Fibroblast of lung (primary cell): ENCODE data around the gene OPN3. TPM values are rescaled to one million over a fixed set of nuclear protein-coding genes. Genes with fewer than 3 reads are reported as not detected.
"Not testable (repeated sequence)": the region's sequence is repeated elsewhere in the genome, so short reads cannot be mapped to it uniquely, and the experiment has no call there.

ENCODE experiments used
- DNase-seq, 2 donors: peaks; one replicate each; pipeline versions ENCODE4 v3.0.0 to v3.0.0-alpha.2; 2010; ENCODE audit warnings: low read depth in 2 of 2
- H2AFZ ChIP-seq: 2 replicates; pipeline ENCODE4 v1.5.1; 2012; ENCODE audit warnings: low read length, control low read depth, inconsistent platforms
- H3K27ac ChIP-seq: 2 replicates; pipeline ENCODE4 v1.5.1; 2011; ENCODE audit warnings: low read length, control low read depth; ENCODE audit not compliant: insufficient read depth
- H3K27me3 ChIP-seq: 2 replicates; pipeline ENCODE4 v1.5.1; 2011; ENCODE audit warnings: mild to moderate bottlenecking, low read length; ENCODE audit not compliant: control insufficient read depth, insufficient read depth
- H3K36me3 ChIP-seq: 2 replicates; pipeline ENCODE4 v1.5.1; 2011; ENCODE audit warnings: low read length; ENCODE audit not compliant: control insufficient read depth, insufficient read depth
- H3K4me1 ChIP-seq: 2 replicates; pipeline ENCODE4 v1.5.1; 2011; ENCODE audit warnings: low read length; ENCODE audit not compliant: control insufficient read depth, insufficient read depth; ENCODE audit errors: extremely low read depth
- H3K4me2 ChIP-seq: 2 replicates; pipeline ENCODE4 v1.5.1; 2011; ENCODE audit warnings: low read length, control low read depth; ENCODE audit not compliant: insufficient read depth; ENCODE audit errors: extremely low read depth
- H3K4me3 ChIP-seq, 4 experiments: fragments of 200-600 bp in 1 of 4; sonication (generic) in 1 of 4; replicated peaks in 1 of 4; 2 replicates each; pipeline ENCODE4 v1.5.1; 2011 to 2016; ENCODE audit warnings: low read length in 4 of 4, low read depth in 3 of 4, mild to moderate bottlenecking in 3 of 4, control low read depth in 2 of 4, inconsistent platforms in 1 of 4, mixed read lengths in 1 of 4; ENCODE audit not compliant: insufficient read depth in 1 of 4; ENCODE audit errors: control extremely low read depth in 1 of 4
- H3K79me2 ChIP-seq: 2 replicates; pipeline ENCODE4 v1.5.1; 2012; ENCODE audit warnings: mild to moderate bottlenecking, low read length, inconsistent platforms; ENCODE audit not compliant: control insufficient read depth, insufficient read depth
- H3K9ac ChIP-seq: 2 replicates; pipeline ENCODE4 v1.5.1; 2011; ENCODE audit warnings: mild to moderate bottlenecking, low read length, control low read depth; ENCODE audit not compliant: insufficient read depth
- H3K9me3 ChIP-seq: 2 replicates; pipeline ENCODE4 v1.5.1; 2012; ENCODE audit warnings: low read depth, low read length; ENCODE audit not compliant: control insufficient read depth, insufficient read depth
- H4K20me1 ChIP-seq: 2 replicates; pipeline ENCODE4 v1.5.1; 2011; ENCODE audit warnings: low read length; ENCODE audit not compliant: control insufficient read depth, insufficient read depth; ENCODE audit errors: extremely low read depth
- EZH2 ChIP-seq: IDR thresholded peaks from 2 replicates; pipeline ENCODE4 v1.5.1; 2012; ENCODE audit warnings: low read length, control low read depth, mild to moderate bottlenecking; ENCODE audit errors: missing control alignments
- polyA plus RNA-seq, 2 donors: library from polyadenylated mRNA; depleted of rRNA in 1 of 2; stranded (reverse) in 1 of 2; unstranded in 1 of 2; fragments of >200 nt; gene quantifications; 2 replicates each; pipeline ENCODE4 v1.2.1, GENCODE V29; 2011 to 2012; ENCODE audit warnings: missing spikeins in 1 of 2
- total RNA-seq: library from RNA; depleted of rRNA; stranded (reverse); fragments of >200 nt; gene quantifications from 2 replicates; pipeline ENCODE4 v1.2.1, GENCODE V29; 2014
- TF ChIP-seq, protein P1 (sequence below), 2 donors: IDR thresholded peaks in 1 of 2; conservative IDR thresholded peaks in 1 of 2; 1 replicate in 1 of 2; 2 replicates in 1 of 2; pipeline ENCODE4 v1.5.1; 2011 to 2012; ENCODE audit warnings: low read length in 2 of 2, control low read depth in 1 of 2, inconsistent platforms in 1 of 2, low read depth in 1 of 2, mild to moderate bottlenecking in 1 of 2

Gene OPN3
- total and polyA plus RNA-seq, 2 donors (not counting 1 experiment from before 2014, with no cell fraction given) = 32.5 to 58.9 TPM

DNA sequence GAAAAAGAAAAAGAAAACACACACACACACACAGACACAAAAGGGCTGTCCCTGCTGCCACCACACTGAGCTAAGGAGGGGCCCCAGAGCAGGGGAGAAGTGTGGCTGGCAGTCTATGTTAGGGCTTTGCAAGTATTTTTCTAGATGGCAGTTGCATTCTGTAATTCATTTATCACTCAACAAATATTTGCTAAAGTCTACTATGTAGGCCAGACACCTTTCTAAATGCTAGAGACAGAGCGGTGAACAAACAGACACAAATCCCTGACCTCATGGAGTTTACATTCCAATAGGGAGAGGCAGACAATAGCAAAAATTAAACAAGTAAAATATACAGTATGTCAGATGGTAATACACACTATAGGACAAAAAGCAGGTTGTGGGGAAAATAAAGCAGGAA, 32.1 kb upstream of the OPN3 start:
- H4K20me1 ChIP-seq = no peaks in the 10 kb centered on the region
- no peak for TF ChIP-seq EZH2
- TF ChIP-seq, protein P1, sequence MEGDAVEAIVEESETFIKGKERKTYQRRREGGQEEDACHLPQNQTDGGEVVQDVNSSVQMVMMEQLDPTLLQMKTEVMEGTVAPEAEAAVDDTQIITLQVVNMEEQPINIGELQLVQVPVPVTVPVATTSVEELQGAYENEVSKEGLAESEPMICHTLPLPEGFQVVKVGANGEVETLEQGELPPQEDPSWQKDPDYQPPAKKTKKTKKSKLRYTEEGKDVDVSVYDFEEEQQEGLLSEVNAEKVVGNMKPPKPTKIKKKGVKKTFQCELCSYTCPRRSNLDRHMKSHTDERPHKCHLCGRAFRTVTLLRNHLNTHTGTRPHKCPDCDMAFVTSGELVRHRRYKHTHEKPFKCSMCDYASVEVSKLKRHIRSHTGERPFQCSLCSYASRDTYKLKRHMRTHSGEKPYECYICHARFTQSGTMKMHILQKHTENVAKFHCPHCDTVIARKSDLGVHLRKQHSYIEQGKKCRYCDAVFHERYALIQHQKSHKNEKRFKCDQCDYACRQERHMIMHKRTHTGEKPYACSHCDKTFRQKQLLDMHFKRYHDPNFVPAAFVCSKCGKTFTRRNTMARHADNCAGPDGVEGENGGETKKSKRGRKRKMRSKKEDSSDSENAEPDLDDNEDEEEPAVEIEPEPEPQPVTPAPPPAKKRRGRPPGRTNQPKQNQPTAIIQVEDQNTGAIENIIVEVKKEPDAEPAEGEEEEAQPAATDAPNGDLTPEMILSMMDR (conservative IDR thresholded peaks at IDR 0.05 in 1 of 2, IDR thresholded peaks at IDR 0.05 in 1 of 2; ENCODE audit: low read depth in 1 of 2, low read length in 2 of 2) = no peak
- H3K27me3 ChIP-seq = no peaks in the 10 kb centered on the region
- no peaks in the 10 kb centered on the region for H3K4me1 ChIP-seq
- no peaks in the 10 kb centered on the region for H3K9me3 ChIP-seq
- no peak overlapping the region for H3K27ac ChIP-seq
- H3K36me3 ChIP-seq = no peaks in the 10 kb centered on the region
- H2AFZ ChIP-seq = no peak overlapping the region
- H3K4me3 ChIP-seq = no peak overlapping the region
- no peak for DNase-seq
- H3K79me2 ChIP-seq = no peaks in the 10 kb centered on the region
- H3K4me2 ChIP-seq = no peak overlapping the region
- H3K9ac ChIP-seq = no peak overlapping the region

DNA sequence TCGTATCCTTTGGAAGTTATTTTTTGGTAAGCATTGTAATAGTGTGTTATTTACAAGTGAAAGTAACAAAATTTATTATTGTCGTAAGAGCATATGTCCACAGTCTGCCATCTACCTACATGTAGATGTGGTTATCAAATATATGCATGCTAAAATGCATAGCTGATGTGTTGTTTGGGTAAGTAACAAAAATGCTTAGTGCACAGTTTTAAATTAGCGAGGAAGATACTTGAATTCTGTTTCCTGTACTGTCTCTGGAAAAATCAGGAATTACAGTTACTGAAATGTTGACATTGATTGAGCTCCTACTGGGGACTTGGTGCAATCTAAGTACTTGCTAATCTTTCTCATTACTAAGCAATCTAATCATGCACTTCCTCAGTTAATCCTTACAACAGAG, 26.2 kb upstream of the OPN3 start:
- no peaks in the 10 kb centered on the region for H3K4me1 ChIP-seq
- no peaks in the 10 kb centered on the region for H4K20me1 ChIP-seq
- no peak overlapping the region for H2AFZ ChIP-seq
- H3K27ac ChIP-seq = no peak overlapping the region
- no peaks in the 10 kb centered on the region for H3K27me3 ChIP-seq
- no peak for DNase-seq
- H3K9ac ChIP-seq = no peak overlapping the region
- no peaks in the 10 kb centered on the region for H3K79me2 ChIP-seq
- TF ChIP-seq, protein P1 (conservative IDR thresholded peaks at IDR 0.05 in 1 of 2, IDR thresholded peaks at IDR 0.05 in 1 of 2; ENCODE audit: low read depth in 1 of 2, low read length in 2 of 2) = no peak
- TF ChIP-seq EZH2 = no peak
- no peak overlapping the region for H3K4me3 ChIP-seq
- H3K36me3 ChIP-seq = no peaks in the 10 kb centered on the region
- no peak overlapping the region for H3K4me2 ChIP-seq
- H3K9me3 ChIP-seq = no peaks in the 10 kb centered on the region

DNA sequence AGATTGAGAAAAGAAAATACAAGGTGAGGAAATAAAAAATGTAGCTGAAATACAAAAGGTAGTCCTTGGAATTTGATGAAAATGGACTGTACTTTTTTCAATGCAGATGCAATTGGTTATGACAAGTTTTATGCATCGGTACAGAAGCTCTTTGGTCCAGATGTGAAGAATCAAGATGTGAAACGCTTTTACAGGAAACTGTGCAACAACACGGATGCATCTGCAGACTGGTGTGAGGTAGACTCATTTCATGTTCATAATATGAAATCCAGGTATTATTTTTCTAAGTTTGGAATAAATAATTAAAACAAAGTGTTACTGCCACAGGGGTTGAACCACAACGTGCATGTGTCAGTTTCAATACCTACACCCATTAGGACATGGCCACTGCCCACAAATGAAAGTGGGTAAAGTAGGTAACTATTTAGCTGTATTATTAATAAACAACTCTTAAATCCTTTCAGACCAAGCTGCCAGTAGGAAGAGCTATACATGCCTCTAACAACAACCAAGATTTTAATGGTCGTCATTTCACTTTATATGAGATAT, 20.3 kb upstream of the OPN3 start:
- H3K4me2 ChIP-seq = no peak overlapping the region
- no peak for DNase-seq
- H3K9me3 ChIP-seq = no peaks in the 10 kb centered on the region
- no peaks in the 10 kb centered on the region for H3K36me3 ChIP-seq
- no peaks in the 10 kb centered on the region for H3K79me2 ChIP-seq
- H3K9ac ChIP-seq = no peak overlapping the region
- TF ChIP-seq EZH2 = no peak
- TF ChIP-seq, protein P1 (conservative IDR thresholded peaks at IDR 0.05 in 1 of 2, IDR thresholded peaks at IDR 0.05 in 1 of 2; ENCODE audit: low read depth in 1 of 2, low read length in 2 of 2) = no peak
- H2AFZ ChIP-seq = no peak overlapping the region
- H4K20me1 ChIP-seq = no peaks in the 10 kb centered on the region
- H3K4me1 ChIP-seq = no peaks in the 10 kb centered on the region
- no peaks in the 10 kb centered on the region for H3K27me3 ChIP-seq
- H3K4me3 ChIP-seq = no peak overlapping the region
- H3K27ac ChIP-seq = no peak overlapping the region

DNA sequence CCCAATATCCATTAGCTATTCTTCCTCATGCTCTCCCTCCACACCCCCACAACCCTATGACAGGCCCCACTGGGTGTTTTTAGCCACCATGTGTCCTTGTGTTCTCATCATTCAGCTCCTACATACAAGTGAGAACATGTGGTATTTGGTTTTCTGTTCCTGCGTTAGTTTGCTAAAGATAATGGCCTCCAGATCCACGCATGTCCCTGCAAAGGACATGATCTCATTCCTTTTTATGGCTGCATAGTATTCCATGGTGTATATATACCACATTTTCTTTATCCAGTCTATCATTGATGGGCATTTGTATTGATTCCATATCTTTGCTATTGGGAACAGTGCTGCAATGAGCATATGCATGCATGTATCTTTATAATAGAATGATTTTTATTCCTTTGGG, 18.8 kb upstream of the OPN3 start:
- H4K20me1 ChIP-seq, H3K36me3 ChIP-seq, DNase-seq, H3K4me1 ChIP-seq, H3K27me3 ChIP-seq, H3K4me2 ChIP-seq, H2AFZ ChIP-seq, H3K9ac ChIP-seq, H3K4me3 ChIP-seq, H3K79me2 ChIP-seq, H3K27ac ChIP-seq, H3K9me3 ChIP-seq: not testable (repeated sequence)
